NCI-H774 (cell line): ENCODE measurements around the gene LIN7A.

ENCODE experiments used
- DNase-seq: peaks from one replicate; lab custom pipeline; 2025; lab: John Stamatoyannopoulos, UW

The LIN7A gene

GRCh38 chr12:80752464-80752863 is 185.3 kb downstream of the LIN7A start:
- DNase-seq: no peak

- DNase-seq: no peak
Measured at GRCh38 chr12:80749456-80749855, 188.3 kb downstream of the LIN7A start.

- no peak for DNase-seq
Measured at GRCh38 chr12:80747800-80748199, 189.9 kb downstream of the LIN7A start.

DNA sequence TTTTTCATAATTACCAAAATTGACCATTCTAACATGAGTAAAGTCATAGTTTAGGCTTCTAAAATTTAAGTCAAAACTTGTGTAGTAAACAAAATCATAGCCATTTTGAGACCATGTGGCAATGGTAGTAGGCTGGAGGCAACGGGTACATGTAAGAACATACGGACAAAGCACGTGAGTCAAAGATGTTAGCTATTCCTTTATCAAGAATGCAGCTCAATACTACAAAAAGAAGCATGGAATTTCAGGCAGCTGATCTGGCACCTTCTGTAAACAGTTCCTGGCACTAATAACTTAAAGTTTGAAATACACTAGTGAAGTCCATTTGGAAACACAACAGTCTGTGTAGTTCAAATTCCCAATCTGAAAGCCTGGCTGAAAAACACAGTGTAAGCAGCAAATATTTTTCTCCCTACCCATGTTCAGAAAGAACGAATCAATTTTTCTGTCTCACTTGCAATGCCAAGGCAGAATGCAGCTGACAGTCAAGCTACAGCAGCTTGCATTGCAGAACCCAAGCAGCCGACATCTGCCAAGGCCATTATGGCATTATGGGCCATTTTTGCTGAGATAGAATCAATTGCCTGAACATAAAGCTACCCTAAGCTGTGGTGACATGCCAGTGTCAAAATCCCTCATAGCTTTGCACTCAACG is 191.8 kb downstream of the LIN7A start:
- DNase-seq: no peak
